NCI-H2227 (cell line): ENCODE data around the gene STUB1.

ENCODE experiments used
- DNase-seq: peaks from one replicate; lab custom pipeline; 2025; ENCODE audit not compliant: unreplicated experiment; lab: John Stamatoyannopoulos, UW

The STUB1 gene

GRCh38 chr16:679814-680624 is at the start of gene STUB1:
Gene STUB1 (plus strand): TSS chr16:680410. CDS start chr16:680526, 116 bp downstream.
- peak; percentile 96 for DNase-seq

- DNase-seq = peak; percentile 39
These were observed 49.3 kb upstream of the STUB1 start, which contains the start of gene WFIKKN1 for GRCh38 chr16:630815-631405. Gene WFIKKN1 (plus strand): TSS chr16:630985. CDS start chr16:631254, 269 bp downstream.

GRCh38 chr16:631808-632358 is 48.3 kb upstream of the STUB1 start:
- DNase-seq = no peak

GRCh38 chr16:632486-633335 is 47.5 kb upstream of the STUB1 start:
- DNase-seq = no peak

- no peak for DNase-seq
These were observed 46.7 kb upstream of the STUB1 start for GRCh38 chr16:633336-634050.

GRCh38 chr16:634051-634670 is 46.0 kb upstream of the STUB1 start:
- no peak for DNase-seq

GRCh38 chr16:634996-635395 is 45.2 kb upstream of the STUB1 start:
- no peak for DNase-seq

- DNase-seq = no peak
These were observed 44.5 kb upstream of the STUB1 start for GRCh38 chr16:635573-636205.

- DNase-seq = peak; percentile 96
These were observed 43.8 kb upstream of the STUB1 start, which contains the start of gene METTL26 for GRCh38 chr16:636206-637080. Gene METTL26 (minus strand): TSS chr16:636305. CDS start chr16:636290, 15 bp downstream.

GRCh38 chr16:637081-638018 is 42.9 kb upstream of the STUB1 start:
- peak; percentile 93 for DNase-seq

GRCh38 chr16:638034-638543 is 42.1 kb upstream of the STUB1 start:
- DNase-seq = no peak

- no peak for DNase-seq
These were observed 41.4 kb upstream of the STUB1 start for GRCh38 chr16:638836-639235.

- DNase-seq = no peak
These were observed 39.6 kb upstream of the STUB1 start for GRCh38 chr16:640614-641013.

GRCh38 chr16:641326-642188 is 38.7 kb upstream of the STUB1 start, which contains the start of gene MCRIP2:
Gene MCRIP2 (plus strand): TSS chr16:641828. CDS start chr16:641992, 164 bp downstream.
- peak; percentile 87 for DNase-seq

GRCh38 chr16:642189-643049 is 37.8 kb upstream of the STUB1 start:
- peak; percentile 58 for DNase-seq
